ENCODE data around the gene RUNDC1. TPM values are rescaled to one million over a fixed set of nuclear protein-coding genes. Genes with fewer than 3 reads are reported as not detected.

RUNDC1 gene
- polyA plus RNA-seq, 4 donors = 7.2 to 13.9 (median 8.0) TPM

DNA sequence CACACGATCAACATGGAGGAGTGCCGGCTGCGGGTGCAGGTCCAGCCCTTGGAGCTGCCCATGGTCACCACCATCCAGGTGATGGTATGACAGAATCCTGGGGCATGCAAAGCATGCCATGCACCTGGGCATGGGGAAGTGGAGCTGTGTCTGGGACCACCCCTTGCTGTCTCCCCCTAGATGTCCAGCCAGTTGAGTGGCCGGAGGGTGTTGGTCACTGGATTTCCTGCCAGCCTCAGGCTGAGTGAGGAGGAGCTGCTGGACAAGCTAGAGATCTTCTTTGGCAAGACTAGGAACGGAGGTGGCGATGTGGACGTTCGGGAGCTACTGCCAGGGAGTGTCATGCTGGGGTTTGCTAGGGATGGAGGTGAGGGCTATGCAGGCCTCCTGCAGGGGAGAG, 32.9 kb downstream of the RUNDC1 start:
- no peak for FAIRE-seq
- Histone ChIP-seq H3K27ac (ENCODE audit: low read depth in 1 of 3, low read length in 2 of 3) (peak overlapping the region in 1 of 3 donors; percentile 6), H3K9me3 (ENCODE audit: control insufficient read depth in 2 of 2, insufficient read depth in 1 of 2, low read depth in 1 of 2, low read length in 1 of 2) (no peaks in the 10 kb centered on the region), H3K27me3 (ENCODE audit: control insufficient read depth in 3 of 3, insufficient read depth in 3 of 3, low read length in 3 of 3) (no peaks in the 10 kb centered on the region), H3K4me1 (ENCODE audit: control insufficient read depth in 3 of 3, insufficient read depth in 2 of 3, low read depth in 1 of 3, low read length in 2 of 3) (peaks cover 0 to 25% (median 3%) of the 10 kb centered on the region in 3 donors), H3K4me3 (ENCODE audit: low read depth in 1 of 3, low read length in 3 of 3) (no peak overlapping the region), H3K36me3 (ENCODE audit: control insufficient read depth in 3 of 3, insufficient read depth in 2 of 3, low read depth in 1 of 3, low read length in 3 of 3) (peaks cover 3 to 68% (median 6%) of the 10 kb centered on the region in 3 donors)
- WGBS, 3 donors = 89 to 95% (median 91%) methylated on average over 8 of the region's 8 CpGs
- no peak for DNase-seq

DNA sequence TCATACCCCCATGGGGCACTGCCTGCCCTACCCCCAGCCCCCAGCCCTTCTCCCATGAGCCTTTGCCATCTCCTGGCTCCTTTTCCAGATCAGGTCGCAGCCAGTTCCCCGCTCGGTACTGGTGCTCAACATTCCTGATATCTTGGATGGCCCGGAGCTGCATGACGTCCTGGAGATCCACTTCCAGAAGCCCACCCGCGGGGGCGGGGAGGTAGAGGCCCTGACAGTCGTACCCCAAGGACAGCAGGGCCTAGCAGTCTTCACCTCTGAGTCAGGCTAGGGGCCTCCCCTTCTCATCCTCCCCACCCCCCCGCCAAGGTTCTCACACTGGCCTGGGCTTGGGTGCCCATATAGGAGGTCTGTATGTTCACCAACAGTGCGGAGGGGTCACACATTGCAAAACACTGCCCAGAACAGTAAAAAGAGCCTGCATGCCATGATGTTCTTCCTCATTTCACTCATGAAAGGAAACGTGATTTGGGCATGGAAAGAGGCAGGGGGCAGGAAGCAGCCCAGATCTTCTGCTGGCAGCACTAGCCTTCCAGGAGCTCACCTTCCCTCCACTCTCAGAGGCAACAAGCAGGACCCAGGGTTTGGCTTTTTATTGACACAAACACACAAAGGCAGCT, 33.8 kb downstream of the RUNDC1 start:
- Histone ChIP-seq H3K4me3 (ENCODE audit: low read depth in 1 of 3, low read length in 3 of 3) (no peak overlapping the region), H3K36me3 (ENCODE audit: control insufficient read depth in 3 of 3, insufficient read depth in 2 of 3, low read depth in 1 of 3, low read length in 3 of 3) (peaks cover 3 to 69% (median 6%) of the 10 kb centered on the region in 3 donors), H3K27ac (ENCODE audit: low read depth in 1 of 3, low read length in 2 of 3) (peak overlapping the region in 1 of 3 donors; percentile 71), H3K9me3 (ENCODE audit: control insufficient read depth in 2 of 2, insufficient read depth in 1 of 2, low read depth in 1 of 2, low read length in 1 of 2) (no peaks in the 10 kb centered on the region), H3K4me1 (ENCODE audit: control insufficient read depth in 3 of 3, insufficient read depth in 2 of 3, low read depth in 1 of 3, low read length in 2 of 3) (peaks cover 0 to 27% (median 3%) of the 10 kb centered on the region in 3 donors), H3K27me3 (ENCODE audit: control insufficient read depth in 3 of 3, insufficient read depth in 3 of 3, low read length in 3 of 3) (no peaks in the 10 kb centered on the region)
- DNase-seq (no peak), FAIRE-seq (no peak)
- WGBS, 3 donors = 81 to 93% (median 90%) methylated on average over 12 of the region's 12 CpGs

DNA sequence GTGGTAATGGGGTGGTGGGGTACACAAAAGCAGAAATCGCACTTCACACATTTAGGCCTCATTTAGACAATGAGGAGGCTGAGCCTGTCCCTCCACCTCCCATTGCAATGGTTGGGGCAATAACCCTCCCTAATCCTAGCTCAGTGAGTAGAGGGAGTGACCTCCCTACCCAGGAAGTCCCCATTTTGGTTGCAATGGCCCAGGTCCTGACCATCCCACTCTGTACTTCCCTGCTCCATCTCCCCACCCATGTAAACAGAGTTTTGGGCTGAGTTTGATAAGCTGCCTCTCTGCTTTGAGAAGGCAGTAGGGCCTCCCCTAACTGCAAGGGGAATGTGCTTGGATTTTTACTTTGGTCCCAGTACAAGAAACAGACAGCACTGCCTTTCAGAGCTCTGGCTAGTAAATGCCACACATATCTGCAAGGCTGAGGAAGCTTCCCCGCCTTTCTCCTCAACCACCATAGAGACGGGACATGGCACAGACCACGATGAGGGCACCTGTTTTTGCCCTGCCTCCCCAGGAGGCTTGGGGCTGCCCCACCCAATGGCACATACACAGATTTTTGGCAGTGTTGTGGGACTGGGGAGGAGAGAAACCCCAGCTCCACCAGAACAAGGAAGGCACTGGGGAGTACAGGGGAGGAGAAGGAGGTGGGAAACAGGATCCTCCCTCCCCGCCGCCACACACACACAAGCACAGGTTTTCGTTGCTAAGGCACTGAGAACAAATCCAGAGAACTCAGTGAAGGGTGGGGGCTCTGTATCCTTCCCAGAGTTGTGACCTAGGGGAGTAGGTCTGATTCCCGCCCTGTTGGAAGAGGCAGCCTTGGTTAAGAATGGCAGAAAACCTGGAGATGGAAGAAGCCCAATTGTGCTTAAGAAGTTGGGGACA, 34.5 kb downstream of the RUNDC1 start:
- 75 to 83% (median 82%) methylated on average over 8 of the region's 8 CpGs for WGBS, 3 donors
- H3K4me1 ChIP-seq (ENCODE audit: control insufficient read depth in 3 of 3, insufficient read depth in 2 of 3, low read depth in 1 of 3, low read length in 2 of 3) = peaks cover 0 to 33% (median 5%) of the 10 kb centered on the region in 3 donors
- H3K27ac ChIP-seq (ENCODE audit: low read depth in 1 of 3, low read length in 2 of 3) = peak overlapping the region in 1 of 3 donors; percentile 71
- no peak overlapping the region for H3K4me3 ChIP-seq (ENCODE audit: low read depth in 1 of 3, low read length in 3 of 3)
- no peaks in the 10 kb centered on the region for H3K9me3 ChIP-seq (ENCODE audit: control insufficient read depth in 2 of 2, insufficient read depth in 1 of 2, low read depth in 1 of 2, low read length in 1 of 2)
- DNase-seq (no peak), FAIRE-seq (no peak)
- H3K36me3 ChIP-seq (ENCODE audit: control insufficient read depth in 3 of 3, insufficient read depth in 2 of 3, low read depth in 1 of 3, low read length in 3 of 3) = peaks cover 3 to 71% (median 6%) of the 10 kb centered on the region in 3 donors
- H3K27me3 ChIP-seq (ENCODE audit: control insufficient read depth in 3 of 3, insufficient read depth in 3 of 3, low read length in 3 of 3) = no peaks in the 10 kb centered on the region

DNA sequence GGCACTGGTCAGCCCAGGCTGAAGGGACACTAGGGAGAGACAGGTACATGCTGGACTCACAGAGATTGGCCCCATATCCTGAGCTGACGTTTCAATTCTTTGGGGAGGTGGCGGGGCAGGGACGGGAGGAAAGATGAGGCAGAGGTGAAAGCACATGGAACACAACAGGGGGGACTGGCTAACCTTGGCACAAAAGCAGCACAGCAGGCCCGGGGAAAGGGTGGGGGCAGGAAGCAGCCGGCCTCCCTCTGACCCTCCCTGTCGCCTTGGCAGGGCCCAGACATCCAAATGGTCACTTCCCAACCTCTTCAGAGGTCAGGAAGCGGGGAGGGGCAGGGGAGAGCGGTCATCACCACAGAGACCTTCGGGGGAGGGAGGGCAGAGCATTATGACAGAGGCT, 35.2 kb downstream of the RUNDC1 start:
- H3K36me3 ChIP-seq (ENCODE audit: control insufficient read depth in 3 of 3, insufficient read depth in 2 of 3, low read depth in 1 of 3, low read length in 3 of 3) = peaks cover 3 to 77% (median 6%) of the 10 kb centered on the region in 3 donors
- no peaks in the 10 kb centered on the region for H3K9me3 ChIP-seq (ENCODE audit: control insufficient read depth in 2 of 2, insufficient read depth in 1 of 2, low read depth in 1 of 2, low read length in 1 of 2)
- peaks cover 3 to 34% (median 5%) of the 10 kb centered on the region in 3 donors for H3K4me1 ChIP-seq (ENCODE audit: control insufficient read depth in 3 of 3, insufficient read depth in 2 of 3, low read depth in 1 of 3, low read length in 2 of 3)
- no peak overlapping the region for H3K4me3 ChIP-seq (ENCODE audit: low read depth in 1 of 3, low read length in 3 of 3)
- 61 to 85% (median 79%) methylated on average over 7 to 9 of the region's 9 CpGs for WGBS, 3 donors
- DNase-seq = no peak
- H3K27me3 ChIP-seq (ENCODE audit: control insufficient read depth in 3 of 3, insufficient read depth in 3 of 3, low read length in 3 of 3) = no peaks in the 10 kb centered on the region
- no peak for FAIRE-seq
- H3K27ac ChIP-seq (ENCODE audit: low read depth in 1 of 3, low read length in 2 of 3) = peak overlapping the region in 1 of 3 donors; percentile 71

DNA sequence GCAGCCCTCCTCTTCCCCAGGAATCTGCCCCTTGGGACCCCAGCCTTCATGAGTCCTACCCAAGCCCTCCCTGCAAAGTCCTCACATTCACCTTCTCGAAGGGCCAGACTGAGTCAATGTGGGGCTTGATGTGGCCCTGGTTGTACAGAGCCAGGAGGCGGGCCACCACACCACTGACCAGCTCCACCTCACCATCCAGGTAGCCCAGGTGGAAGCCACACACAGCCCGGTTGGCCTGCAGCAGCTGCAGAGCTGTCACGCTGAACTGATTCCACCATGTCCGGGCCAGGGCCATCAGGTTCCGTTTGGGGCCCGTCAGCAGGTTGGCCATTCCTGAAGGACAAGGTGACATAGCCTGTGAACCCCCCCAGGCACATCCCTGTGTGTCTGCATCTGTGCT, 35.9 kb downstream of the RUNDC1 start:
- peaks cover 3 to 33% (median 5%) of the 10 kb centered on the region in 3 donors for H3K4me1 ChIP-seq (ENCODE audit: control insufficient read depth in 3 of 3, insufficient read depth in 2 of 3, low read depth in 1 of 3, low read length in 2 of 3)
- DNase-seq = no peak
- peak overlapping the region in 1 of 3 donors; percentile 56 for H3K27ac ChIP-seq (ENCODE audit: low read depth in 1 of 3, low read length in 2 of 3)
- WGBS, 3 donors = 83 to 88% (median 85%) methylated on average over 7 of the region's 7 CpGs
- no peak overlapping the region for H3K4me3 ChIP-seq (ENCODE audit: low read depth in 1 of 3, low read length in 3 of 3)
- no peaks in the 10 kb centered on the region for H3K27me3 ChIP-seq (ENCODE audit: control insufficient read depth in 3 of 3, insufficient read depth in 3 of 3, low read length in 3 of 3)
- no peaks in the 10 kb centered on the region for H3K9me3 ChIP-seq (ENCODE audit: control insufficient read depth in 2 of 2, insufficient read depth in 1 of 2, low read depth in 1 of 2, low read length in 1 of 2)
- FAIRE-seq = no peak
- H3K36me3 ChIP-seq (ENCODE audit: control insufficient read depth in 3 of 3, insufficient read depth in 2 of 3, low read depth in 1 of 3, low read length in 3 of 3) = peaks cover 3 to 78% (median 6%) of the 10 kb centered on the region in 3 donors

DNA sequence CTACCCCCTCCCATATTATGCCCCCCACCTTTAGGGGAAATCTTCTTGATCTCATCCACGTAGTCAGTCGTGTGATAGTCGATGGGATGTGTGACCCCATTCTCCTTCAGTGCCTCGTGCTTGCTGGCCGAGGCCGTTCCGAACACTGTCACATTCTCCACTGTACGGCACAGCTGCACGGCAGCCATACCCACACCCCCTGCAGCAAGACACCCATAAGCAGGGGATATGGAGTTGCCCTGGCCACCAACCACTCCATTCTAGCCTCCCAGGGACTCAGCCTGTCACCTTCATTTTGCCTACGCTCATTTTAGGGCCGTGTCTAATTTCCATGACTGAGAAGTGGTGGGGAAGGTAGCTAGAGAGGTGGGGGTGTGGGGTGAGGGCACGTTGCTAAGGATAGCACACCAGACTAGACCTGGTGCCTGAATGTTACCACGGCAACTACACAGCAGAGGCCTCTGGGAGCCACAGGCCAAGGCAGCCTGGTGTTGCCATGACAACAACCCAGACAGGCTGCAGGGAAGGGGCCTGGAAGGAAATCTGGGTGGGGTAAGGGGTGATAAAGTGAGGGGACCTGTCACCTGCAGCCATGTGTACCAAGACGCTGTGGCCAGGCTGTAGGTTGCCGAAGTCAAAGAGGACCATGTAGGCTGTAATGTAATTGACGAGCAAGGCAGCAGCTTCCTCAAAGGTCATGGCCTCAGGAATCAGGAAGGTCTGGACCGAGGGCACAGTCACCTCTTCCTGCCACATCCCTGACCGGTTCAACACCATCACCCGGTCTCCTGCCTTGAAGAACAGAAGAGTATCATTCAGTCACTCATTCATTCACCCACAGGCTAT, 37.9 kb downstream of the RUNDC1 start:
- DNase-seq (no peak), FAIRE-seq (no peak)
- Histone ChIP-seq H3K36me3 (ENCODE audit: control insufficient read depth in 3 of 3, insufficient read depth in 2 of 3, low read depth in 1 of 3, low read length in 3 of 3) (peaks cover under 1 to 62% (median 6%) of the 10 kb centered on the region in 3 donors), H3K27me3 (ENCODE audit: control insufficient read depth in 3 of 3, insufficient read depth in 3 of 3, low read length in 3 of 3) (no peaks in the 10 kb centered on the region), H3K9me3 (ENCODE audit: control insufficient read depth in 2 of 2, insufficient read depth in 1 of 2, low read depth in 1 of 2, low read length in 1 of 2) (no peaks in the 10 kb centered on the region), H3K27ac (ENCODE audit: low read depth in 1 of 3, low read length in 2 of 3) (no peak overlapping the region), H3K4me1 (ENCODE audit: control insufficient read depth in 3 of 3, insufficient read depth in 2 of 3, low read depth in 1 of 3, low read length in 2 of 3) (peaks cover 1 to 28% (median 3%) of the 10 kb centered on the region in 3 donors), H3K4me3 (ENCODE audit: low read depth in 1 of 3, low read length in 3 of 3) (no peak overlapping the region)
- WGBS, 3 donors = 67 to 77% (median 77%) methylated on average over 19 of the region's 19 CpGs

DNA sequence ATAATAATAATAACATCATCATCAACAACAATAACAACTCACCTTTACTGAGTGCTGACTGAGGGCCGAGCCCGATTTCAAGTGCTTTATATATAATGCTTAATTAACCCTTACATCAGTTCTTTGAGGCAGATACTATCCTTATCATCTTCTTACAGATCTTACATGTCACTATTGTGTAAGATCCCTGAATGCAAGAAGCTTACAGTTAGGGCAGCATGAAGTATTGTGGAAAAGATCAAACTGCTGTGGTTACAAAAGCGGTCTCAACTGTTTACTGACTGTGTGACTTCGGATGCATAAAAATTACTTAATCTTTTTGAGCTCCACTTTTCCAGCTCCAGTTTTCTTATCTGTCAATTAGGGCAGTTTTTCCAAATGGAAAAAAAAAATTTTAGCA, 38.6 kb downstream of the RUNDC1 start:
- no peaks in the 10 kb centered on the region for H3K27me3 ChIP-seq (ENCODE audit: control insufficient read depth in 3 of 3, insufficient read depth in 3 of 3, low read length in 3 of 3)
- H3K27ac ChIP-seq (ENCODE audit: low read depth in 1 of 3, low read length in 2 of 3) = no peak overlapping the region
- FAIRE-seq = no peak
- no peak for DNase-seq
- no peak overlapping the region for H3K4me3 ChIP-seq (ENCODE audit: low read depth in 1 of 3, low read length in 3 of 3)
- WGBS, 3 donors = 40 to 59% (median 48%) methylated on average over 4 of the region's 4 CpGs
- H3K9me3 ChIP-seq (ENCODE audit: control insufficient read depth in 2 of 2, insufficient read depth in 1 of 2, low read depth in 1 of 2, low read length in 1 of 2) = no peaks in the 10 kb centered on the region
- peaks cover 1 to 28% (median 3%) of the 10 kb centered on the region in 3 donors for H3K4me1 ChIP-seq (ENCODE audit: control insufficient read depth in 3 of 3, insufficient read depth in 2 of 3, low read depth in 1 of 3, low read length in 2 of 3)
- H3K36me3 ChIP-seq (ENCODE audit: control insufficient read depth in 3 of 3, insufficient read depth in 2 of 3, low read depth in 1 of 3, low read length in 3 of 3) = peaks cover 0 to 55% (median 1%) of the 10 kb centered on the region in 3 donors

DNA sequence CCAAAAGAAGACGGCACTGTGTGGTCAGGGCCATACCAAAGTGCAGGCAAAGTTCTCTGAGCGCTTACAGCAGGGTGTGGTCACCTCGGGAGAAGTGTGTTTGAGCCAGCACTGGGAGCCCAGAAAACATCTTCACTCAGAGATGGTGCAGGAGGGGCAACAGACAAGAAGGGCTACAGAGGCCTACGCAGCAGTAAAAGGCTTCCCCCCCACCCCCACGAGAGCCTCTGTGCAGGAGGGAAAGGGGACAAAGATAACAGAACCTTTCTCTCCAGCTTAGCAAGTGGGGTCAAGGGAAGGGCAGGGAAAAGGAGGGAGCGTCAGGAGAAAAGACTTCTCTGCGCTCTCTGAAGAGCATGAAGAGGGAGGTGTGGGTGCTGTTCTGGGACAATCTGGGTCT, 39.1 kb downstream of the RUNDC1 start:
- peaks cover 0 to 50% (median 0%) of the 10 kb centered on the region in 3 donors for H3K36me3 ChIP-seq (ENCODE audit: control insufficient read depth in 3 of 3, insufficient read depth in 2 of 3, low read depth in 1 of 3, low read length in 3 of 3)
- H3K4me3 ChIP-seq (ENCODE audit: low read depth in 1 of 3, low read length in 3 of 3) = no peak overlapping the region
- FAIRE-seq (no peak), DNase-seq (peak; percentile 43 to 64)
- H3K27ac ChIP-seq (ENCODE audit: low read depth in 1 of 3, low read length in 2 of 3) = peak overlapping the region in 2 of 3 donors; percentile 28 to 82
- no peaks in the 10 kb centered on the region for H3K27me3 ChIP-seq (ENCODE audit: control insufficient read depth in 3 of 3, insufficient read depth in 3 of 3, low read length in 3 of 3)
- H3K9me3 ChIP-seq (ENCODE audit: control insufficient read depth in 2 of 2, insufficient read depth in 1 of 2, low read depth in 1 of 2, low read length in 1 of 2) = no peaks in the 10 kb centered on the region
- WGBS, 3 donors = 14 to 21% (median 19%) methylated on average over 7 of the region's 7 CpGs
- H3K4me1 ChIP-seq (ENCODE audit: control insufficient read depth in 3 of 3, insufficient read depth in 2 of 3, low read depth in 1 of 3, low read length in 2 of 3) = peaks cover 1 to 29% (median 3%) of the 10 kb centered on the region in 3 donors
